H1 (cell line): ENCODE data around the gene KRT80. TPM values are rescaled to one million over a fixed set of nuclear protein-coding genes. Genes with fewer than 3 reads are reported as not detected.

ENCODE experiments used
- polyA plus RNA-seq, 7 experiments: library from polyadenylated mRNA; depleted of rRNA in 3 of 7; stranded (reverse) in 5 of 7; unstranded in 2 of 7; fragments of >200 nt in 5 of 7; fragments of 200-250 nt in 2 of 7; gene quantifications; 1 replicate in 5 of 7; 2 replicates in 1 of 7; 4 replicates in 1 of 7; pipeline versions ENCODE4 v1.2.1 to v1.2.3, GENCODE V29; 2011 to 2013; ENCODE audit warnings: missing spikeins in 2 of 7, mixed read lengths in 2 of 7
- total RNA-seq: library from RNA; stranded (reverse); fragmentation: NEBNext Ultra II Directional; extraction: Animal tissue kit (Norgen Biotek cat#: 25700); gene quantifications from 2 replicates; pipeline ENCODE4 v1.2.1, GENCODE V29; 2021
- TF ChIP-seq, protein P1 (sequence below): fragments of 300-600 bp; sonication (generic); IDR thresholded peaks from 2 replicates; pipeline ENCODE4 v1.7.1; 2012; ENCODE audit warnings: low read length, moderate library complexity, mild to moderate bottlenecking, inconsistent platforms; ENCODE audit not compliant: insufficient replicate concordance

The KRT80 gene
- total and polyA plus RNA-seq, 2 of the 8 experiments (the other 6 are each of a cell fraction or from before 2014, with no cell fraction given): 0.05 TPM; not detected in 1

DNA sequence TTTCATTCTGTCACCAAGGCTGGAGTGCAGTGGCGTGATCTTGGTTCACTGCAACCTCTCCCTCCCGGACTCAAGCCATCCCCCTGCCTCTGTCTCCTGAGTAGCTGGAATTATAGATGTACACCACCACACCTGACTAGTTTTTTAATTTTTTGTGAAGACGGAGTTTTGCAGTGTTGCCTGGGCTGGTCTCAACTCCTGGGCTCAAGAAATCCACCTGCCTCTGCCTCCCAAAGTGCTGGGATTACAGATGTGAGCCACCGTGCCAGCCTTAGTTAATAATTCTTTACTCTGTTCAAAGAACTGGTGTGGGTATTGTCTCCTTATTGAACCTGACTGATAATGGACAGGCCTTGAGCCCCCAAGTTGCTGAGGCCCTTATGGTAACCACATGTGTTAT lies 30.9 kb upstream of the KRT80 start (continued):
- TF ChIP-seq, protein P1, sequence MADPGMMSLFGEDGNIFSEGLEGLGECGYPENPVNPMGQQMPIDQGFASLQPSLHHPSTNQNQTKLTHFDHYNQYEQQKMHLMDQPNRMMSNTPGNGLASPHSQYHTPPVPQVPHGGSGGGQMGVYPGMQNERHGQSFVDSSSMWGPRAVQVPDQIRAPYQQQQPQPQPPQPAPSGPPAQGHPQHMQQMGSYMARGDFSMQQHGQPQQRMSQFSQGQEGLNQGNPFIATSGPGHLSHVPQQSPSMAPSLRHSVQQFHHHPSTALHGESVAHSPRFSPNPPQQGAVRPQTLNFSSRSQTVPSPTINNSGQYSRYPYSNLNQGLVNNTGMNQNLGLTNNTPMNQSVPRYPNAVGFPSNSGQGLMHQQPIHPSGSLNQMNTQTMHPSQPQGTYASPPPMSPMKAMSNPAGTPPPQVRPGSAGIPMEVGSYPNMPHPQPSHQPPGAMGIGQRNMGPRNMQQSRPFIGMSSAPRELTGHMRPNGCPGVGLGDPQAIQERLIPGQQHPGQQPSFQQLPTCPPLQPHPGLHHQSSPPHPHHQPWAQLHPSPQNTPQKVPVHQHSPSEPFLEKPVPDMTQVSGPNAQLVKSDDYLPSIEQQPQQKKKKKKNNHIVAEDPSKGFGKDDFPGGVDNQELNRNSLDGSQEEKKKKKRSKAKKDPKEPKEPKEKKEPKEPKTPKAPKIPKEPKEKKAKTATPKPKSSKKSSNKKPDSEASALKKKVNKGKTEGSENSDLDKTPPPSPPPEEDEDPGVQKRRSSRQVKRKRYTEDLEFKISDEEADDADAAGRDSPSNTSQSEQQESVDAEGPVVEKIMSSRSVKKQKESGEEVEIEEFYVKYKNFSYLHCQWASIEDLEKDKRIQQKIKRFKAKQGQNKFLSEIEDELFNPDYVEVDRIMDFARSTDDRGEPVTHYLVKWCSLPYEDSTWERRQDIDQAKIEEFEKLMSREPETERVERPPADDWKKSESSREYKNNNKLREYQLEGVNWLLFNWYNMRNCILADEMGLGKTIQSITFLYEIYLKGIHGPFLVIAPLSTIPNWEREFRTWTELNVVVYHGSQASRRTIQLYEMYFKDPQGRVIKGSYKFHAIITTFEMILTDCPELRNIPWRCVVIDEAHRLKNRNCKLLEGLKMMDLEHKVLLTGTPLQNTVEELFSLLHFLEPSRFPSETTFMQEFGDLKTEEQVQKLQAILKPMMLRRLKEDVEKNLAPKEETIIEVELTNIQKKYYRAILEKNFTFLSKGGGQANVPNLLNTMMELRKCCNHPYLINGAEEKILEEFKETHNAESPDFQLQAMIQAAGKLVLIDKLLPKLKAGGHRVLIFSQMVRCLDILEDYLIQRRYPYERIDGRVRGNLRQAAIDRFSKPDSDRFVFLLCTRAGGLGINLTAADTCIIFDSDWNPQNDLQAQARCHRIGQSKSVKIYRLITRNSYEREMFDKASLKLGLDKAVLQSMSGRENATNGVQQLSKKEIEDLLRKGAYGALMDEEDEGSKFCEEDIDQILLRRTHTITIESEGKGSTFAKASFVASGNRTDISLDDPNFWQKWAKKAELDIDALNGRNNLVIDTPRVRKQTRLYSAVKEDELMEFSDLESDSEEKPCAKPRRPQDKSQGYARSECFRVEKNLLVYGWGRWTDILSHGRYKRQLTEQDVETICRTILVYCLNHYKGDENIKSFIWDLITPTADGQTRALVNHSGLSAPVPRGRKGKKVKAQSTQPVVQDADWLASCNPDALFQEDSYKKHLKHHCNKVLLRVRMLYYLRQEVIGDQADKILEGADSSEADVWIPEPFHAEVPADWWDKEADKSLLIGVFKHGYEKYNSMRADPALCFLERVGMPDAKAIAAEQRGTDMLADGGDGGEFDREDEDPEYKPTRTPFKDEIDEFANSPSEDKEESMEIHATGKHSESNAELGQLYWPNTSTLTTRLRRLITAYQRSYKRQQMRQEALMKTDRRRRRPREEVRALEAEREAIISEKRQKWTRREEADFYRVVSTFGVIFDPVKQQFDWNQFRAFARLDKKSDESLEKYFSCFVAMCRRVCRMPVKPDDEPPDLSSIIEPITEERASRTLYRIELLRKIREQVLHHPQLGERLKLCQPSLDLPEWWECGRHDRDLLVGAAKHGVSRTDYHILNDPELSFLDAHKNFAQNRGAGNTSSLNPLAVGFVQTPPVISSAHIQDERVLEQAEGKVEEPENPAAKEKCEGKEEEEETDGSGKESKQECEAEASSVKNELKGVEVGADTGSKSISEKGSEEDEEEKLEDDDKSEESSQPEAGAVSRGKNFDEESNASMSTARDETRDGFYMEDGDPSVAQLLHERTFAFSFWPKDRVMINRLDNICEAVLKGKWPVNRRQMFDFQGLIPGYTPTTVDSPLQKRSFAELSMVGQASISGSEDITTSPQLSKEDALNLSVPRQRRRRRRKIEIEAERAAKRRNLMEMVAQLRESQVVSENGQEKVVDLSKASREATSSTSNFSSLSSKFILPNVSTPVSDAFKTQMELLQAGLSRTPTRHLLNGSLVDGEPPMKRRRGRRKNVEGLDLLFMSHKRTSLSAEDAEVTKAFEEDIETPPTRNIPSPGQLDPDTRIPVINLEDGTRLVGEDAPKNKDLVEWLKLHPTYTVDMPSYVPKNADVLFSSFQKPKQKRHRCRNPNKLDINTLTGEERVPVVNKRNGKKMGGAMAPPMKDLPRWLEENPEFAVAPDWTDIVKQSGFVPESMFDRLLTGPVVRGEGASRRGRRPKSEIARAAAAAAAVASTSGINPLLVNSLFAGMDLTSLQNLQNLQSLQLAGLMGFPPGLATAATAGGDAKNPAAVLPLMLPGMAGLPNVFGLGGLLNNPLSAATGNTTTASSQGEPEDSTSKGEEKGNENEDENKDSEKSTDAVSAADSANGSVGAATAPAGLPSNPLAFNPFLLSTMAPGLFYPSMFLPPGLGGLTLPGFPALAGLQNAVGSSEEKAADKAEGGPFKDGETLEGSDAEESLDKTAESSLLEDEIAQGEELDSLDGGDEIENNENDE: no peak
